Measurements from ENCODE around the gene USP11.

The USP11 gene

GRCh38 chrX:47293106-47293505, 60.3 kb downstream of the USP11 start:
- no peak for DNase-seq (ENCODE audit: low spot score)
- Histone ChIP-seq H3K27ac (no peak overlapping the region), H3K4me3 (no peak overlapping the region)
- TF ChIP-seq CTCF (IDR thresholded peaks at IDR 0.05), result no peak

- Histone ChIP-seq H3K27ac (no peak overlapping the region), H3K4me3 (no peak overlapping the region)
- TF ChIP-seq CTCF (IDR thresholded peaks at IDR 0.05), result no peak
- DNase-seq (ENCODE audit: low spot score), result no peak
These were observed 64.1 kb downstream of the USP11 start for GRCh38 chrX:47296766-47297365.

GRCh38 chrX:47297874-47298273, 65.1 kb downstream of the USP11 start:
- no peak for TF ChIP-seq CTCF (IDR thresholded peaks at IDR 0.05)
- DNase-seq (ENCODE audit: low spot score), result no peak
- H3K27ac ChIP-seq, result no peak overlapping the region

More at GRCh38 chrX:47297874-47298273, 65.1 kb downstream of the USP11 start:
- H3K4me3 ChIP-seq, result no peak overlapping the region

Data from coronary artery (tissue), 2 donors.